Activated CD8-positive, alpha-beta memory T cell treated with anti-CD3 and anti-CD28 coated beads, Interleukin-2, amount 50 U/mL, for 48 hours (primary cell): ENCODE measurements around the gene F10.
A peak's percentile ranks its signal among the peaks of the same experiment; 100 is the strongest.
"Not testable (repeated sequence)": the region's sequence is repeated elsewhere in the genome, so short reads cannot be mapped to it uniquely, and the experiment has no call there.

Experiments
- DNase-seq: peaks from one replicate; pipeline ENCODE4 v3.0.0-alpha.2; 2020

Gene F10

GRCh38 chr13:113122550-113123225 is at the start of gene F10:
Gene F10, plus strand, starts transcription at chr13:113122799. Its CDS starts 57 bp downstream, at chr13:113122856.
- peak; percentile 39 for DNase-seq

- no peak for DNase-seq
These were observed 48.7 kb upstream of the F10 start for GRCh38 chr13:113073942-113074341.

GRCh38 chr13:113074401-113074800 is 48.2 kb upstream of the F10 start:
- DNase-seq: no peak

GRCh38 chr13:113074876-113075275 is 47.7 kb upstream of the F10 start:
- no peak for DNase-seq

GRCh38 chr13:113075711-113076110 is 46.9 kb upstream of the F10 start:
- no peak for DNase-seq

GRCh38 chr13:113076681-113077401 is 45.8 kb upstream of the F10 start:
- no peak for DNase-seq

GRCh38 chr13:113077566-113077952 is 45.0 kb upstream of the F10 start:
- DNase-seq: no peak

- no peak for DNase-seq
These were observed 44.4 kb upstream of the F10 start for GRCh38 chr13:113077953-113078901.

- DNase-seq: no peak
These were observed 43.5 kb upstream of the F10 start for GRCh38 chr13:113078902-113079780.

- DNase-seq: not testable (repeated sequence)
These were observed 42.9 kb upstream of the F10 start for GRCh38 chr13:113079781-113080080.

GRCh38 chr13:113080361-113080831 is 42.2 kb upstream of the F10 start:
- no peak for DNase-seq

GRCh38 chr13:113080901-113081521 is 41.6 kb upstream of the F10 start:
- DNase-seq: no peak

- no peak for DNase-seq
These were observed 40.2 kb upstream of the F10 start for GRCh38 chr13:113082198-113083021.

- no peak for DNase-seq
These were observed 39.6 kb upstream of the F10 start for GRCh38 chr13:113083022-113083373.

GRCh38 chr13:113083402-113084061 is 39.1 kb upstream of the F10 start:
- DNase-seq: no peak

- no peak for DNase-seq
These were observed 38.3 kb upstream of the F10 start for GRCh38 chr13:113084094-113084942.

- DNase-seq: no peak
These were observed 37.6 kb upstream of the F10 start for GRCh38 chr13:113084943-113085540.

- no peak for DNase-seq
These were observed 36.4 kb upstream of the F10 start for GRCh38 chr13:113086031-113086750.
